ENCODE data around the gene FOXB1.

Gene FOXB1

DNA sequence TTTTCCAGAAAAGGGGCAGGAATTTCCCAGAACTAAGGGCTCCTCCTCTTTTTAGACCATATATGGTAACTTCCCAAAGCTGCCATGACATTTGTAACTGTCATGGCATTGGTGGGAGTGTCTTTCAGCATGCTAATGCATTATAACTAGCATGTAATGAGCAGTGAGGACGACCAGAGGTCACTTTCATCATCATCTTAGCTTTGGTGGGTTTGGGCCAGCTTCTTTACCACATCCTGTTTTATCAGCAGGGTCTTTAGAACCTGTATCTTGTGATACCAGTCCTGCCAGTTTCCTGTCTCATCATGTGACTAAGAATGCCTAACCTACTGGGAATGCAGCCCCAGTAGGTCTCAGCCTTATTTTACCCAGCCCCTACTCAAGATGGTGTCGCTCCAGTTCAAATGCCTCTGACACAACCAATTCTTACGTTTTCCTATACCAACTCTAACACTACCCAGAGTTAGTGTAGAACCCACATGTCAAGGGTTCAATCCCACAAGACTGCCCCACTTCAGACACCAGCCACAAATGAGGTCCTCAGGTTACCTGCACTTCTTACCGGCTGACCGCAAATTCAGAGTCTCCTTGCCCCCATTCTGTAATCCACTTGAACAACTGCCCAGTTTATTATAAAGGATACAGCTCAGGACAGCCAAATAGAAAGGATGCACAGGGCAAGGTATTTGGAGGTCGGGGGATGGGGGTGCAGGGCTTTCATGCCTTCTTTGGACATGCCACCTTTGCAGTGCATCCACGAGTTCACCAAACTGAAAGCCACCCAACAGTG lies 17.7 kb downstream of the FOXB1 start:
- no peak for DNase-seq

DNA sequence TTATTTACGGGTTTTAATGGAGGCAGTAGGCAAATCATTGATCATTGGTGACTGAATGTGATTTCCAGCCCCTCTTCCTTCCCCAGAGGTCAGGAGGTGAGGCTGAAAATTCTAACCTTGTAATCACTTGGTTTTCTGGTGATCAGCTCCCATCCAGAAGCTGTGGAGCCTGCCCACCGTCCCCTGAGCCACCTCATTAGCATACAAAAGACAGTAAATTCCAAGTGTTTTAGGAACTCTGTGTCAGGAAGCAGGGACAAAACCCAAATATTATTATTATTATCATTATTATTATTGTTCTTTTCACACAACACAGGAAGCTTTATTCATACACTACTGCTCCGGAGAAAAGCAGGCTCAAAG lies 18.2 kb downstream of the FOXB1 start:
- DNase-seq, result no peak

GRCh38 chr15:60026555-60026954 lies 22.4 kb downstream of the FOXB1 start:
- DNase-seq, result no peak

GRCh38 chr15:60035344-60035743 lies 31.2 kb downstream of the FOXB1 start:
- DNase-seq, result no peak

- DNase-seq, result no peak
Measured at GRCh38 chr15:60039316-60039715, 35.2 kb downstream of the FOXB1 start.

DNA sequence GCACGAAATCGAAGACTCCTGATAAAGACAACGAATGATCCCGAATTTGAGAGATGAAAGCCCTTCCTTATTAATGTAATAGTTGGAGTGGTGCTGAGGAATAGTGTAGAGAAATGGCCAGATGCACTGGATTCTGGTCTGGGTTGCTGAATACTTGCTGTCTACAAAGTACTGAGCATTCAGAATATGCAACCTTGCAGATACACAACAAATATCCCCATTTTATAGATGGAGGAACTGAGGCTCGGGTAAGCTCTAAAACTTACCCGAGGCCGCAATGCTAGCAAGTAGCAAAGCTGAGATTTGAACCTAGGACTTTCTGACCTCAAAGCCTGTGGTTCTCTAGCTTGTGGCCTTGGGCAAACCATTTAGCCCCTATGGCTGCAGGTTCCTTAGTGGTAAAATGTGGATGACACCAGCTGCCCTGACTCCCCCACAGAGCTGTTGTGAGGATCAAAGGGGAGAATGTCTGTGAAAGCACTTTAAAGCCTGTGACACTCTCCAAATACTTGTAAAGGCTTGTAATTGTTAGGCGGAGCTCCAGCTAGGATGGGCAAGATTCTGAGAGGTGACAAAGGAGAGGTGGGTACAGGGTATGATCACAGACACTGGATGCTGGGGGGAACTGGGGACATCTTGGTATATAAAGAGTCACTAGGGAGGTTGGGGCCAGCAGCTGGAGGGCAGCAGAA lies 39.8 kb downstream of the FOXB1 start:
- DNase-seq, result no peak

GRCh38 chr15:60044636-60045270 lies 40.6 kb downstream of the FOXB1 start:
- no peak for DNase-seq

DNA sequence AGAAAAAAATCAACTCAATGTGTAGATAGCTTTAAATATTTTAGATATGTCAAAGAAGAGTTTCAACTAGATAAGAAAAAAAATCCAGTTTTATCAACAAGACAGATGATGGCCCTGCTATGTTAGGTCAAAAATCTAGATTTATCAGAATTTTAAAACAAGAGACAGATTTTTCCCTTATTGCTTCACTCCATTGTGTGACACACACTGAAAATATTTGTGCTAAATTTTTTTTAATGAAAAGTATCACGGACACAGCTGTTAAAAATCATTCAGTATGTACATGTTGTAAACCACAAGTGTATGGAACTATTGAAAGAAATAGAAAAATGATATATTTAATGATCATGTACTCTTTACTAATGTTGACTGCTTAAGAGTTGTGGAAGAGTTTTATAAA lies 43.6 kb downstream of the FOXB1 start:
- no peak for DNase-seq

DNA sequence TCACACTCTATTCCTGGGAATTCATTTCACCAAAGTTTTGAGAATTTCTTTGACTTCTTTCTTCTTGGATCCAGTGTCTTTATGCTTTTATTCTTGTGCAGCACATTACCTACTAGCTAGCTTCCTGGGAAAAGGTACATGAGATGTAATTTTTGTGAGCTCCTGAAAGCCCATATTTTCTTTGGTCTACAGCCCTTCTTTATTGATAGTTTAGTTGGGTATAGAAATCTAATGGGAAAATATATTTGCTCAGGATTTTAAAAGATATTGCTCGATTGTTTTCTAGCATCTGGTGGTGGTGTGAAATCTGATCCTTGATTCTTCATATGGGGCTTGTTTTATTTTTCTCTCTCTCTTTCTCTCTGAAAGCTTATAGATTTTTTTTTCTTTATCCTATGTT lies 45.8 kb downstream of the FOXB1 start:
- DNase-seq, result no peak

DNA sequence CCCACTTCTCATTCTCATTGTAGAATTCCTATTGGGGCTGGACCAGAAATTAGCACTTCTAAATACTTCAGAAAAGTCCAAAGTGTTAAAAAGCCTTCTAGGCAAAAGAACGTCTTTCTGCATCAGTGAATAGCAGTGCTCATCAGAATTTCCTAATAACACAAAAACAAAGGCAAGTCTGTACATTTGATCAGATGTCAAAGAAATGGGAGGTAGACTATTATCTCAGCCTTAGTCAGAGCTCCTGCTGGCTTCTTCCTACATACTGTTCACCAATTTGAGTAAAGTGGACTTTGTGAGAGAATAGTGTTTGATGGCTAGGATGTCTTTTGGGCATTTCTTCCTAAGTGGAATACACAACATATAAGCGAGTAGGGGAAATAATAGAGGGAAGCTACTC lies 48.7 kb downstream of the FOXB1 start:
- no peak for DNase-seq

DNA sequence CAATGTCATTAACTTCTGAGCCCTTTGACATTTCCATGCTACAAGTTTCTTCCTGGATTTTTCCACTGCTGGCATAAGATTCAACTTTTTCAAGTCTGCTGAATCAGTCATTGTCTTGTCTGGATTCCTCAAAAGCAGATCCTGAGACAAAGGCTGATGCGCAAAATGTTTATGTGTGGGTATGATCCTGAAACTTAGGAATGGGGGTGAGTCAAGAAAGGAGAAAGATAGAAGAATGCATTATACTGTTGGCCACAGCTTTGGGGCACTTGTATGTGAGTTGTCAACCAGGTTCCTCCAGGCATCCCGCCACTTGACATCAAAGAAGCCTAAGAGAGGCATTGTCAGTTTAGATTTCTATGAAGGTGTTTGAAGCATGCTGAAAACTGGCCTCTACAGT lies 50.4 kb downstream of the FOXB1 start:
- DNase-seq, result no peak

Measured in CD4-positive, alpha-beta T cell treated with Interleukin-4 for 1 hour (primary cell).